IMR-90 (cell line): ENCODE measurements around the gene GNAO1. TPM values are rescaled to one million over a fixed set of nuclear protein-coding genes. Genes with fewer than 3 reads are reported as not detected.

Experiments used
- ATAC-seq: fragments of 200-7000 bp; cut with Tn5 transposase; 2 replicates; pipeline ENCODE4 v1.9.1; 2020; ENCODE audit warnings: low read depth, mild to moderate bottlenecking, moderate library complexity
- BruUV-seq: library from RNA; stranded (reverse); fragments of 400-500 nt; replicated peaks from 2 replicates; lab custom pipeline; 2021; lab: Mats Ljungman, UMichigan
- CTCF ChIA-PET: fragments of 300-600 bp; formaldehyde crosslinking; extraction: SDS; loops from one replicate; lab custom pipeline; 2021; ENCODE audit warnings: antibody characterized with exemption; lab: Yijun Ruan, JAX
- POLR2A ChIA-PET: fragments of 300-600 bp; sonication (Branson Sonifier 250); formaldehyde crosslinking; loops from one replicate; lab custom pipeline; 2022; ENCODE audit warnings: antibody characterized with exemption; ENCODE audit not compliant: unreplicated experiment; lab: Charles Lee
- DNase-seq: peaks from one replicate; pipeline ENCODE4 v3.0.0; 2013
- H2AFZ ChIP-seq: replicated peaks from 2 replicates; pipeline ENCODE3; 2013; ENCODE audit warnings: low read length, mild to moderate bottlenecking; ENCODE audit not compliant: poor library complexity
- H2AK5ac ChIP-seq: 2 replicates; pipeline ENCODE4 v1.6.1; 2013; ENCODE audit warnings: low read depth, low read length, inconsistent platforms
- H2AK9ac ChIP-seq: replicated peaks from 2 replicates; pipeline ENCODE3; 2013; ENCODE audit warnings: mild to moderate bottlenecking, low read depth, low read length, moderate library complexity; ENCODE audit not compliant: poor library complexity
- H2BK120ac ChIP-seq: 2 replicates; pipeline ENCODE4 v1.6.1; 2013; ENCODE audit warnings: low read depth, low read length, inconsistent platforms
- H2BK15ac ChIP-seq: 3 replicates; pipeline ENCODE4 v1.6.1; 2013; ENCODE audit warnings: low read depth, low read length, inconsistent platforms
- H2BK20ac ChIP-seq: 2 replicates; pipeline ENCODE4 v1.6.1; 2013; ENCODE audit warnings: low read depth, mild to moderate bottlenecking, inconsistent platforms, low read length, moderate library complexity
- H2BK5ac ChIP-seq: 2 replicates; pipeline ENCODE4 v1.6.1; 2013; ENCODE audit warnings: mild to moderate bottlenecking, low read depth, low read length, inconsistent platforms; ENCODE audit not compliant: poor library complexity, severe bottlenecking
- H3K14ac ChIP-seq: replicated peaks from 2 replicates; pipeline ENCODE4 v1.6.1; 2013; ENCODE audit warnings: low read depth, low read length, inconsistent platforms
- H3K18ac ChIP-seq: 2 replicates; pipeline ENCODE4 v1.6.1; 2013; ENCODE audit warnings: low read depth, low read length, control low read depth
- H3K23ac ChIP-seq: 2 replicates; pipeline ENCODE4 v1.6.1; 2013; ENCODE audit warnings: low read depth, low read length, inconsistent platforms
- H3K27ac ChIP-seq: 2 replicates; pipeline ENCODE4 v1.5.1; 2013; ENCODE audit warnings: mild to moderate bottlenecking, control low read depth, low read length; ENCODE audit not compliant: insufficient read depth
- H3K27me3 ChIP-seq: 2 replicates; pipeline ENCODE4 v1.6.1; 2013; ENCODE audit warnings: low read length; ENCODE audit not compliant: control insufficient read depth, insufficient read depth
- H3K36me3 ChIP-seq: 2 replicates; pipeline ENCODE4 v1.6.1; 2013; ENCODE audit warnings: low read length, mixed read lengths; ENCODE audit not compliant: control insufficient read depth, insufficient read depth
- H3K4ac ChIP-seq: 2 replicates; pipeline ENCODE4 v1.6.1; 2013; ENCODE audit warnings: low read depth, low read length, inconsistent platforms
- H3K4me1 ChIP-seq: 2 replicates; pipeline ENCODE4 v1.6.1; 2013; ENCODE audit warnings: low read length, mixed read lengths; ENCODE audit not compliant: control insufficient read depth, insufficient read depth
- H3K4me2 ChIP-seq: 2 replicates; pipeline ENCODE4 v1.6.1; 2013; ENCODE audit warnings: low read depth, mild to moderate bottlenecking, control low read depth, low read length, moderate library complexity
- H3K4me3 ChIP-seq: 2 replicates; pipeline ENCODE4 v1.5.1; 2013; ENCODE audit warnings: low read depth, mild to moderate bottlenecking, control low read depth, low read length, moderate library complexity; ENCODE audit not compliant: insufficient read depth
- H3K56ac ChIP-seq: 2 replicates; pipeline ENCODE4 v1.6.1; 2013; ENCODE audit warnings: low read length, inconsistent platforms; ENCODE audit not compliant: insufficient read depth; ENCODE audit errors: extremely low read depth
- H3K79me1 ChIP-seq, 2 experiments: 2 replicates each; pipeline ENCODE4 v1.6.1; 2013; ENCODE audit warnings: low read length in 2 of 2, inconsistent platforms in 1 of 2, low read depth in 1 of 2
- H3K9ac ChIP-seq: 2 replicates; pipeline ENCODE4 v1.6.1; 2013; ENCODE audit warnings: low read depth, low read length, control low read depth
- H3K9me1 ChIP-seq: 2 replicates; pipeline ENCODE4 v1.6.1; 2013; ENCODE audit warnings: low read length, inconsistent platforms; ENCODE audit not compliant: insufficient read depth
- H3K9me3 ChIP-seq: 2 replicates; pipeline ENCODE4 v1.6.1; 2013; ENCODE audit warnings: low read length; ENCODE audit not compliant: control insufficient read depth, insufficient read depth
- H4K20me1 ChIP-seq: 2 replicates; pipeline ENCODE4 v1.6.1; 2013; ENCODE audit warnings: low read length, inconsistent platforms; ENCODE audit not compliant: insufficient read depth
- H4K5ac ChIP-seq: 2 replicates; pipeline ENCODE4 v1.6.1; 2013; ENCODE audit warnings: mild to moderate bottlenecking, low read depth, low read length, control low read depth
- H4K8ac ChIP-seq, 2 experiments: 2 replicates each; pipeline ENCODE4 v1.6.1; 2013; ENCODE audit warnings: low read depth in 2 of 2, low read length in 2 of 2, control low read depth in 1 of 2, inconsistent platforms in 1 of 2
- H4K91ac ChIP-seq: 2 replicates; pipeline ENCODE4 v1.6.1; 2013; ENCODE audit warnings: low read depth, low read length, inconsistent platforms; ENCODE audit not compliant: insufficient read depth
- BHLHE40 ChIP-seq: fragments of 150-350 bp; IDR thresholded peaks from 2 replicates; pipeline ENCODE4 v1.6.1; 2016; ENCODE audit warnings: mild to moderate bottlenecking, low read depth, low read length
- CEBPB ChIP-seq: IDR thresholded peaks from 2 replicates; pipeline ENCODE4 v1.6.1; 2012; ENCODE audit warnings: low read depth, low read length, improper control_type of control experiment
- MXI1 ChIP-seq: IDR thresholded peaks from 2 replicates; pipeline ENCODE4 v1.6.1; 2012; ENCODE audit warnings: low read depth, mild to moderate bottlenecking, low read length, moderate library complexity, borderline replicate concordance
- RFX5 ChIP-seq: IDR thresholded peaks from 2 replicates; pipeline ENCODE4 v1.8.0; 2012; ENCODE audit warnings: low read depth, mild to moderate bottlenecking, low read length, moderate library complexity
- WGBS, 2 experiments: methylation state at CpG; one replicate each; pipeline versions ENCODE4 v1.1.5 to v1.1.7; 2013; ENCODE audit warnings: missing lambda C conversion rate in 2 of 2; ENCODE audit not compliant: insufficient read length in 1 of 2; ENCODE audit errors: extremely low coverage in 2 of 2; 5-methylcytosine and 5-hydroxymethylcytosine counted together
- dilution Hi-C: fragments of 300-500 bp; cut with HindIII; formaldehyde crosslinking; loops from one replicate; pipeline ENCODE4 v1.14.3; 2018; ENCODE audit warnings: low sequenced_read_pairs; ENCODE audit not compliant: unreplicated experiment
- in situ Hi-C: fragments of 300-500 bp; cut with MboI; formaldehyde crosslinking; loops from 3 replicates; pipeline ENCODE4 v1.14.3; 2019; ENCODE audit warnings: low sequenced_read_pairs, inconsistent platforms, mixed read lengths
- intact Hi-C: fragments of 100-400 bp; cut with micrococcal nuclease; formaldehyde crosslinking; loops from 2 replicates; pipeline ENCODE4 v1.10.0; 2022
- polyA plus RNA-seq, 3 experiments: library from polyadenylated mRNA; depleted of rRNA; stranded (reverse); fragments of >200 nt; gene quantifications; 2 replicates each; pipeline ENCODE4 v1.2.3, GENCODE V29; 2012; ENCODE audit warnings: low replicate concordance in 1 of 3
- total RNA-seq: library from RNA; depleted of rRNA; stranded (reverse); fragments of >200 nt; gene quantifications from 2 replicates; pipeline ENCODE4 v1.2.3, GENCODE V29; 2012

Gene GNAO1
- total and polyA plus RNA-seq, 2 of the 4 experiments (the other 2 are of a cell fraction), result under 0.01 to 0.07 TPM

GRCh38 chr16:56300891-56301850 is 109.9 kb downstream of the GNAO1 start:
- Histone ChIP-seq H2AFZ (peak overlapping the region; percentile 53), H3K56ac (no peak overlapping the region), H3K9me1 (no peaks in the 10 kb centered on the region; the same call in 1 of the 2 replicates), H3K9ac (no peak overlapping the region), H3K9me3 (no peaks in the 10 kb centered on the region), H2AK9ac (no peak overlapping the region), H2AK5ac (no peak overlapping the region), H2BK20ac (no peak overlapping the region), H3K23ac (no peak overlapping the region), H2BK5ac (no peak overlapping the region), H3K27ac (no peak overlapping the region), H3K4me1 (peaks cover 7% of the 10 kb centered on the region), H4K20me1 (no peaks in the 10 kb centered on the region), H2BK15ac (no peak overlapping the region), H3K4me2 (0 out of 2 replicates have a peak overlapping the region, but pooled peaks have one; percentile 2), H3K79me1 (no peaks in the 10 kb centered on the region), H3K4me3 (no peak overlapping the region), H3K14ac (no peak overlapping the region), H4K91ac (no peak overlapping the region), H3K36me3 (no peaks in the 10 kb centered on the region), H3K18ac (no peak overlapping the region), H3K4ac (no peak overlapping the region), H2BK120ac (no peak overlapping the region; the same call in 1 of the 2 replicates), H4K5ac (no peak overlapping the region), H4K8ac (no peak overlapping the region), H3K27me3 (peaks cover 23% of the 10 kb centered on the region; the same call in 1 of the 2 replicates)
- no peak for TF ChIP-seq MXI1
- TF ChIP-seq CEBPB, result no peak
- TF ChIP-seq RFX5, result no peak
- peak; percentile 70; the same call in 1 of the 2 replicates for TF ChIP-seq BHLHE40
- DNase-seq (peak; percentile 46), ATAC-seq (peak; percentile 51)
- in situ Hi-C loops (loop anchor here (25.0 kb wide), 2 partner anchors 589 to 839 kb away; no protein-coding TSS in a partner anchor), intact Hi-C loops (loop anchor here (5.0 kb wide), 1 partner anchor 109 kb away; the partner anchor contains the start of gene GNAO1), dilution Hi-C loops (no loop called here)
- no TSS peak for BruUV-seq
- ChIA-PET POLR2A (no interaction called here), CTCF (interaction anchor here (0.9 to 1.0 kb wide), 2 partner anchors 17 to 56 kb away, joined by 3 to 4 read pairs; no protein-coding TSS in a partner anchor)
- 20% methylated on average over 2 of the region's 14 CpGs; no CpG with 5 or more reads in 1 of the 2 experiments for WGBS, 2 experiments
